GM12872 (cell line): ENCODE results near the gene GPR108.
A peak's percentile ranks its signal among the peaks of the same experiment; 100 is the strongest.

Experiments used
- CTCF ChIP-seq: IDR thresholded peaks from 3 replicates; pipeline ENCODE4 v1.5.1; 2011; ENCODE audit warnings: low read depth, mild to moderate bottlenecking, low read length, moderate library complexity; ENCODE audit not compliant: insufficient read depth

Gene GPR108

GRCh38 chr19:6736169-6736916, 1.0 kb downstream of the GPR108 start:
- TF ChIP-seq CTCF: peak; percentile 82

GRCh38 chr19:6735181-6735911, 2.0 kb downstream of the GPR108 start:
- TF ChIP-seq CTCF: no peak

- TF ChIP-seq CTCF: no peak
Measured at GRCh38 chr19:6734096-6734696, 3.2 kb downstream of the GPR108 start.

- TF ChIP-seq CTCF: peak; percentile 44
Measured at GRCh38 chr19:6733338-6734095, 3.9 kb downstream of the GPR108 start.

GRCh38 chr19:6732803-6733337, 4.5 kb downstream of the GPR108 start:
- TF ChIP-seq CTCF: no peak

- no peak for TF ChIP-seq CTCF
Measured at GRCh38 chr19:6731822-6732221, 5.6 kb downstream of the GPR108 start.
